GM19099 (cell line): ENCODE measurements around the gene NAALAD2.
"Not testable (repeated sequence)": the region's sequence is repeated elsewhere in the genome, so short reads cannot be mapped to it uniquely, and the experiment has no call there.

Experiments
- POLR2A ChIP-seq: IDR thresholded peaks from 3 replicates; pipeline ENCODE4 v1.6.1; 2011; ENCODE audit warnings: low read depth; ENCODE audit not compliant: insufficient read length; ENCODE audit errors: extremely low read depth

NAALAD2 gene

GRCh38 chr11:90134478-90135003 is at the start of gene NAALAD2:
NAALAD2 (plus strand) TSS chr11:90134663; CDS start chr11:90134759, 96 bp downstream.
- peak; percentile 32 for TF ChIP-seq POLR2A

- not testable (repeated sequence) for TF ChIP-seq POLR2A
These were observed 48.8 kb upstream of the NAALAD2 start, which contains the start of gene UBTFL1 for GRCh38 chr11:90085650-90086049. UBTFL1 (plus strand) TSS chr11:90085950; CDS start chr11:90085950, 0 bp downstream.

- no peak for TF ChIP-seq POLR2A
These were observed 34.0 kb upstream of the NAALAD2 start for GRCh38 chr11:90100431-90100830.

GRCh38 chr11:90113541-90113940 is 20.9 kb upstream of the NAALAD2 start:
- TF ChIP-seq POLR2A, result no peak

GRCh38 chr11:90120191-90120590 is 14.3 kb upstream of the NAALAD2 start:
- TF ChIP-seq POLR2A, result no peak

- no peak for TF ChIP-seq POLR2A
These were observed 10.1 kb upstream of the NAALAD2 start for GRCh38 chr11:90124371-90124770.

GRCh38 chr11:90124946-90125345 is 9.5 kb upstream of the NAALAD2 start:
- TF ChIP-seq POLR2A, result no peak

- TF ChIP-seq POLR2A, result no peak
These were observed 644 bp upstream of the NAALAD2 start for GRCh38 chr11:90133560-90134477.

- no peak for TF ChIP-seq POLR2A
These were observed 553 bp downstream of the NAALAD2 start for GRCh38 chr11:90135016-90135415.

GRCh38 chr11:90148900-90149299 is 14.4 kb downstream of the NAALAD2 start:
- TF ChIP-seq POLR2A, result no peak

- no peak for TF ChIP-seq POLR2A
These were observed 34.1 kb downstream of the NAALAD2 start for GRCh38 chr11:90168571-90168970.

GRCh38 chr11:90171359-90171758 is 36.9 kb downstream of the NAALAD2 start:
- no peak for TF ChIP-seq POLR2A

GRCh38 chr11:90176069-90176468 is 41.6 kb downstream of the NAALAD2 start:
- TF ChIP-seq POLR2A, result no peak

GRCh38 chr11:90178751-90179150 is 44.3 kb downstream of the NAALAD2 start:
- TF ChIP-seq POLR2A, result no peak

- TF ChIP-seq POLR2A, result no peak
These were observed 45.5 kb downstream of the NAALAD2 start for GRCh38 chr11:90179923-90180322.

GRCh38 chr11:90187839-90188238 is 53.4 kb downstream of the NAALAD2 start:
- TF ChIP-seq POLR2A, result no peak

- TF ChIP-seq POLR2A, result no peak
These were observed 54.5 kb downstream of the NAALAD2 start for GRCh38 chr11:90189011-90189410.
